ENCODE data around the gene VPS45. TPM values are rescaled to one million over a fixed set of nuclear protein-coding genes. Genes with fewer than 3 reads are reported as not detected.

Gene VPS45
- total RNA-seq, 4 donors from 2014 or later, result 38.9 to 56.5 (median 44.9) TPM

DNA sequence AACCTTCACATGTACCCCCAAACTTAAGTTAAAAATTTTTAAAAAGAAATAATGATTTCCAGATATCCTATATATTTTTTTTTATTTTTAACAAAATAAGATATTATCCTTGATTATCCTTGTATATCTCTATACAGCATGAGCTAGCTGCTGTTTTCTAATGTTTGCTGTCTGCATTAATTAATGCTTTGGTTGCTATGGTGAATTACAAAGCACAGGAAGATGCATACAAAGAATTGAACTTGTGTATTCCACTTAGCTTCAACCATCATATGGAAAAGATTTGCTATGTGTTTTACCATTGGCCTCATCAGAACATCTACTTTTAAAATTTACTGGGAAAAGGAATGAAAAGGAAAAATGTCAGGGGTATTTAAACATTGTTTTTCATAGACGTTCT is 35.4 kb downstream of the VPS45 start:
- 52% methylated on average over 1 of the region's 1 CpG for WGBS
- no peak overlapping the region for H3K27ac ChIP-seq (replicated peaks in 1 of 4)
- no peak for DNase-seq (ENCODE audit: extremely low spot score)
- H3K27me3 ChIP-seq, result no peaks in the 10 kb centered on the region
- H3K36me3 ChIP-seq, result peaks cover 1 to 33% (median 11%) of the 10 kb centered on the region in 4 donors
- H3K9me3 ChIP-seq, result no peaks in the 10 kb centered on the region
- no peaks in the 10 kb centered on the region for H3K4me1 ChIP-seq
- no peak overlapping the region for H3K4me3 ChIP-seq
- TF ChIP-seq, protein P1, sequence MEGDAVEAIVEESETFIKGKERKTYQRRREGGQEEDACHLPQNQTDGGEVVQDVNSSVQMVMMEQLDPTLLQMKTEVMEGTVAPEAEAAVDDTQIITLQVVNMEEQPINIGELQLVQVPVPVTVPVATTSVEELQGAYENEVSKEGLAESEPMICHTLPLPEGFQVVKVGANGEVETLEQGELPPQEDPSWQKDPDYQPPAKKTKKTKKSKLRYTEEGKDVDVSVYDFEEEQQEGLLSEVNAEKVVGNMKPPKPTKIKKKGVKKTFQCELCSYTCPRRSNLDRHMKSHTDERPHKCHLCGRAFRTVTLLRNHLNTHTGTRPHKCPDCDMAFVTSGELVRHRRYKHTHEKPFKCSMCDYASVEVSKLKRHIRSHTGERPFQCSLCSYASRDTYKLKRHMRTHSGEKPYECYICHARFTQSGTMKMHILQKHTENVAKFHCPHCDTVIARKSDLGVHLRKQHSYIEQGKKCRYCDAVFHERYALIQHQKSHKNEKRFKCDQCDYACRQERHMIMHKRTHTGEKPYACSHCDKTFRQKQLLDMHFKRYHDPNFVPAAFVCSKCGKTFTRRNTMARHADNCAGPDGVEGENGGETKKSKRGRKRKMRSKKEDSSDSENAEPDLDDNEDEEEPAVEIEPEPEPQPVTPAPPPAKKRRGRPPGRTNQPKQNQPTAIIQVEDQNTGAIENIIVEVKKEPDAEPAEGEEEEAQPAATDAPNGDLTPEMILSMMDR (IDR thresholded peaks at IDR 0.05), result no peak
- TF ChIP-seq POLR2A (IDR thresholded peaks at IDR 0.05; ENCODE audit: low read depth) (no peak), POLR2AphosphoS5 (IDR thresholded peaks at IDR 0.05) (no peak), EP300 (IDR thresholded peaks at IDR 0.05) (no peak)
- intact Hi-C loops (cut with DNase I), result no loop called here

DNA sequence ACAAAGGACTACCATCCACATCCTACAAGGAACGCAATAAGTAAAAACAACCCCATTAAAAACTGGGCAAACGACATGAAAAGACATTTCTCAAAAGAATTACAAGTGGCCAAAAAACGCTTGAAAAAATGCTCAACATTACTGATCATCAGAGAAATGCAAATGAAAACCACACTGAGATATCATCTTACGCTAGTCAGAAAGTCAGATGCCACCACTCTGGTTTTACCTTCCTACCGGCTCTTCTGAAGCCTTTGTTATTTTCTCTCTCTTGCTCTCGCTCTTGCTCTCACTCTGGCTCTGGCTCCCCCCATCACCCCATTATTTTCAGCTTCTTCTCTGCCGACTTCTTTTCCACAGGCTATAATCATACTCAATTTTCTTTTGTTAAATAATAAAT is 38.8 kb downstream of the VPS45 start:
- no peak for DNase-seq (ENCODE audit: extremely low spot score)
- H3K27me3 ChIP-seq, result no peaks in the 10 kb centered on the region
- H3K4me1 ChIP-seq, result peaks cover 0 to 11% (median 3%) of the 10 kb centered on the region in 4 donors
- intact Hi-C loops (cut with DNase I), result no loop called here
- peaks cover 0 to 10% (median 0%) of the 10 kb centered on the region in 4 donors for H3K36me3 ChIP-seq
- no peak overlapping the region for H3K4me3 ChIP-seq
- no peak for TF ChIP-seq POLR2AphosphoS5 (IDR thresholded peaks at IDR 0.05)
- no peak for TF ChIP-seq EP300 (IDR thresholded peaks at IDR 0.05)
- TF ChIP-seq, protein P1 (IDR thresholded peaks at IDR 0.05), result no peak
- TF ChIP-seq POLR2A (IDR thresholded peaks at IDR 0.05; ENCODE audit: low read depth), result no peak
- WGBS, result 95% methylated on average over 7 of the region's 7 CpGs
- no peaks in the 10 kb centered on the region for H3K9me3 ChIP-seq
- H3K27ac ChIP-seq (replicated peaks in 1 of 4), result no peak overlapping the region

DNA sequence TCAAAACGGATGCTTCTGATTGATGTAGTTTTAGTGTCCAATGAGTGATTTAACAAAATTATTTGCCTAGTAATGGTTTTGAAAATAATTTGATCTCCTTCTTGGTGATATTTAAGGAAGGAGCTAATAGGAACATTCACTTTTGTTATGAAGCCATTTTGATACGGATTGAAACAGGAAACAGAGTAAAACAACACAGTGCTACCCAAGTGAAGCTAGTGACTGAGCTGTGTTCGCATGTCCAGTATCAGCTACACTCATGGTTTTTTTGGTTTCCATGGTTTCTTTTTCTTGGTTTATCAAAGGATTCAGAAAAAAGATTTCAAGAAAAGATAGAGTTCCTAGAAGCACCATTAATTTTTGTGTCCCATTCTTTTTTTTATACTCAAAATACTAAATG is 42.0 kb downstream of the VPS45 start:
- TF ChIP-seq POLR2A (IDR thresholded peaks at IDR 0.05; ENCODE audit: low read depth) (no peak), EP300 (IDR thresholded peaks at IDR 0.05) (no peak), POLR2AphosphoS5 (IDR thresholded peaks at IDR 0.05) (no peak)
- TF ChIP-seq, protein P1 (IDR thresholded peaks at IDR 0.05), result no peak
- Histone ChIP-seq H3K36me3 (peaks cover 0 to 11% (median 5%) of the 10 kb centered on the region in 4 donors), H3K27me3 (no peaks in the 10 kb centered on the region), H3K9me3 (no peaks in the 10 kb centered on the region), H3K4me1 (peaks cover 0 to 21% (median 9%) of the 10 kb centered on the region in 4 donors), H3K27ac (replicated peaks in 1 of 4) (peak overlapping the region in 3 of 4 donors; percentile 10 to 54 (median 48)), H3K4me3 (no peak overlapping the region)
- 69% methylated on average over 3 of the region's 3 CpGs for WGBS
- intact Hi-C loops (cut with DNase I), result no loop called here
- no peak for DNase-seq (ENCODE audit: extremely low spot score)

DNA sequence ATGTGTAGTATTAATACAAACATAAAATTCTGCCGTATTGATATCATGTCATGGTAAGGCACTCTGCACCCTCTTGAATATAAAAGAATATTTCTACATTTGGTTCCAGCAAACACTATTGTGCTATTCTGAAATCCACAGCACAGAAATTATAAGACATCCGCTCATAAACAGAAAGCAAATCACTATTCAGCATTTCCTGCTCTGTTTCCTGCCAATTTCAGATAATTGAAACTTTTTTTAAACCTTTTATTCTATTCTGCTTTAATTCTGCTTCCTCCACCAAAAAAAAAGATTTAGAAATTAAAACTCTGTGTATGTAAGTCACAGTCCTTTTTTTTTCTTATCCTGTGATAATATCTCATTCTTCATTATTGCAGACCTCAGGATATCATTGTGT is 42.5 kb downstream of the VPS45 start:
- H3K36me3 ChIP-seq, result peaks cover 0 to 11% (median 5%) of the 10 kb centered on the region in 4 donors
- H3K27ac ChIP-seq (replicated peaks in 1 of 4), result peak overlapping the region; percentile 10 to 61 (median 51)
- H3K4me1 ChIP-seq, result peaks cover 0 to 21% (median 9%) of the 10 kb centered on the region in 4 donors
- intact Hi-C loops (cut with DNase I), result no loop called here
- no peak for DNase-seq (ENCODE audit: extremely low spot score)
- no peak overlapping the region for H3K4me3 ChIP-seq
- H3K27me3 ChIP-seq, result no peaks in the 10 kb centered on the region
- TF ChIP-seq, protein P1 (IDR thresholded peaks at IDR 0.05), result no peak
- TF ChIP-seq POLR2A (IDR thresholded peaks at IDR 0.05; ENCODE audit: low read depth) (no peak), POLR2AphosphoS5 (IDR thresholded peaks at IDR 0.05) (no peak), EP300 (IDR thresholded peaks at IDR 0.05) (no peak)
- 57% methylated on average over 2 of the region's 2 CpGs for WGBS
- no peaks in the 10 kb centered on the region for H3K9me3 ChIP-seq

DNA sequence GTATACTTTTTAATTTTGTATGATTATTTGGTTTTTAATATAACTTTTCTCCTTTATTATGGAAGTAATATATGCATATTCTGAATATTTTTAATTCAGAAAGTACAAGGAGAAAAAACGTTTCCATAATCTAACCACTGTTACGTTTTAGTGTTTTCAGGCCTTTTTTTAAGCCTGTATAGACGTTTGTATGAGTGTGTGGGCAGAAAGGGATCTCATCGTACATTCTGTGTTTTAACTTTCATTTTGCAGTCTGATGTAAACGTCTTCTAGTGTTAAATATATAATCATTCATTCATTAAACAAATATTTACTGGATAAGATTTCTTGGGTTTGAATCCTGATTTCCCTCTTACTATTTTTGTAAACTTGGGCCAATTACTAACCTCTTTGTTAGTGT is 44.1 kb downstream of the VPS45 start:
- Histone ChIP-seq H3K9me3 (no peaks in the 10 kb centered on the region), H3K4me3 (no peak overlapping the region), H3K27me3 (no peaks in the 10 kb centered on the region), H3K27ac (replicated peaks in 1 of 4) (peak overlapping the region in 3 of 4 donors; percentile 48 to 61 (median 54)), H3K36me3 (peaks cover 0 to 11% (median 5%) of the 10 kb centered on the region in 4 donors), H3K4me1 (peaks cover 0 to 21% (median 9%) of the 10 kb centered on the region in 4 donors)
- no peak for DNase-seq (ENCODE audit: extremely low spot score)
- 45% methylated on average over 5 of the region's 5 CpGs for WGBS
- intact Hi-C loops (cut with DNase I), result no loop called here
- no peak for TF ChIP-seq POLR2A (IDR thresholded peaks at IDR 0.05; ENCODE audit: low read depth)
- no peak for TF ChIP-seq EP300 (IDR thresholded peaks at IDR 0.05)
- TF ChIP-seq POLR2AphosphoS5 (IDR thresholded peaks at IDR 0.05), result no peak
- TF ChIP-seq, protein P1 (IDR thresholded peaks at IDR 0.05), result no peak
